OCI-LY3 (cell line): ENCODE measurements around the gene ITGAE.

Experiments
- CTCF ChIP-seq: fragments of 200-600, 300-600 bp; sonication (generic); IDR thresholded peaks from 2 replicates; pipeline ENCODE4 v1.5.1; 2014; ENCODE audit warnings: antibody characterized with exemption, low read length, low read depth
- EZH2phosphoT487 ChIP-seq: fragments of 200-600 bp; shearing (Covaris generic); IDR thresholded peaks from 2 replicates; pipeline ENCODE4 v1.6.1; 2018; ENCODE audit warnings: antibody characterized with exemption, mixed run types, low read depth

DNA sequence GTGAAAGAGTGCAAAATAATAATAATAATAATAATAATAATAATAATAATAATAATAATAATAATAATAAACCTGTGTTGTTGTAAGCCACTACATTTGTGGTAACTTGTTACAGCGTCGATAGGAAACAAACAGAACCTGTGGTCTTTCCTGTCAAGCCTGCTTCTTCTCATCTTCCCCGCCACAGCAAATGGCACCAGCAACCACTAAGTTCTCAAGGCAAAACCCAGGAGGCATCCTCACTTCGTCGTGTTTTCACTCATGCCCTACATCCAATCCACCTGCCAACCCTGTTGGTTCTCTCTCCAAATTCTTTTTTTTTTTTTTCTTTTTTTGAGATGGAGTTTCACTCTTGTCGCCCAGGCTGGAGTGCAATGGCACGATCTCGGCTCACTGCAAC lies 34.2 kb downstream of the ITGAE start:
- TF ChIP-seq CTCF = no peak
- TF ChIP-seq EZH2phosphoT487 = no peak
